ENCODE results near the gene ZBTB38.

ZBTB38 gene

GRCh38 chr3:141401573-141402475 is 33.5 kb downstream of the ZBTB38 start:
- no peak for DNase-seq (ENCODE audit: low spot score)
- H3K27ac ChIP-seq, result peak overlapping the region; percentile 97 to 98
- H3K4me3 ChIP-seq, result peak overlapping the region; percentile 89
- TF ChIP-seq CTCF (IDR thresholded peaks at IDR 0.05), result no peak

DNA sequence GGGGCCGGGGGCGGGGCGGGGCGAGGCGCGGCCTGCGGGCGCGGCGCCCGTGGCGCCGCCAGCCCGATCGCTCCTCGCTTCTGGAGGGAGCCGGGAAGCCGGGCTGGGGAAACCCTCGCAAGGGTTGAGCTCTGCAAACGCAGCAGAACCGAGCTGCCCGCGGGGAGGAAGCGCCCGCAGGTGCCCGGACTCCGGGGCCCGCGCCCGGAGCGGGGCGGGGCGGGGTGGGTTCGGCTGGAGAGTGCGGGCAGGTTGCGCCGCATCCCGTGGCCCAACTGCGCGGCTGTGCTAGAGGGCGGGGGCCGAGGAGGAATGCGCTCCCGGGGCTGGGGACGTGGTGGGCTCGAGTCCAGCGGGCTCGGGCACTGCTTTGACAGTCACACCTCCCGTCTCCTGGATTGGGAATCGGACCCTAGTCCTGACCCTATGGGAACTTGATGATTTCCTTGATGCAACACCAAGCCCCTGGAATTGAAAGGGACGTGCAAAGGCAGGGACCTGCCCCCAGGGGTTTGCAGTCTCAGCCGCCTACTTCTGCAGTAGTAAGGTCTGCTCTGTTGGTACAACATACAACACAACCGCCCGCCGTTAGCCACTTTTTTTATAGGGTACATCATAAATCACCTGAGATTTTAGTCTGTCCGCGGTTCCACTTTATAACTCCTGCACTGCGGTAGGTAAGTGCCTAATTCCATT is 34.3 kb downstream of the ZBTB38 start:
- peak; percentile 83 for DNase-seq (ENCODE audit: low spot score)
- TF ChIP-seq CTCF (IDR thresholded peaks at IDR 0.05), result no peak
- H3K27ac ChIP-seq, result peak overlapping the region; percentile 97 to 98
- peak overlapping the region; percentile 89 for H3K4me3 ChIP-seq

- no peak for TF ChIP-seq CTCF (IDR thresholded peaks at IDR 0.05)
- Histone ChIP-seq H3K4me3 (peak overlapping the region; percentile 89), H3K27ac (peak overlapping the region; percentile 97 to 98)
- no peak for DNase-seq (ENCODE audit: low spot score)
Observed at GRCh38 chr3:141403576-141403975, 35.3 kb downstream of the ZBTB38 start.

GRCh38 chr3:141405025-141405424 is 36.7 kb downstream of the ZBTB38 start:
- DNase-seq (ENCODE audit: low spot score), result no peak
- peak overlapping the region in 1 of 2 donors; percentile 98 for H3K27ac ChIP-seq
- H3K4me3 ChIP-seq, result no peak overlapping the region

GRCh38 chr3:141405591-141405990 is 37.3 kb downstream of the ZBTB38 start:
- Histone ChIP-seq H3K27ac (peak overlapping the region; percentile 74 to 92), H3K4me3 (no peak overlapping the region)
- TF ChIP-seq CTCF (IDR thresholded peaks at IDR 0.05), result no peak
- DNase-seq (ENCODE audit: low spot score), result no peak

More at GRCh38 chr3:141405025-141405424, 36.7 kb downstream of the ZBTB38 start:
- no peak for TF ChIP-seq CTCF (IDR thresholded peaks at IDR 0.05)

DNA sequence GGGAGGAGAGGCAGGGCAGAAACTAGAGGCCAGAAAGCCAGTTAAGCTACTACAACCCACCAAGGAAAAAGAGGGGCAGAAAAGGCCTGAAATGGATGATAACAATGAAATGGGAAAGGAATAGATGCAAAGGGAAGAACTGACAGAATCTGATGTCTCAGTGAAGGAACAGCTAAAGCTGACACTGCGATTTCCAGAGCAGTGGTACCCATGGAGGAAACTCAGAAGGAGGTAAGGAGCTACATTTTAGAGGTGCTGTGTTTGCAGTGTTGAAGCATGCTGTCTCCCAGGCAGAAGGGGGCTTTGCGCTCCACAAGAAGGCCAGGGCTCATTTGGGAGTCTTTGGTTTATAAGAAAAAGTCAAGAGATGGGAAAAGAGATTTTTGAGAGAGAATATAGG is 38.0 kb downstream of the ZBTB38 start:
- DNase-seq (ENCODE audit: low spot score), result no peak
- H3K27ac ChIP-seq, result peak overlapping the region; percentile 74 to 92
- no peak for TF ChIP-seq CTCF (IDR thresholded peaks at IDR 0.05)
- H3K4me3 ChIP-seq, result no peak overlapping the region
